GM20000 (cell line): ENCODE data around the gene MRPS18B.

Source experiments
- DNase-seq: peaks from one replicate; pipeline ENCODE4 v3.0.0; 2012; ENCODE audit warnings: low spot score
- CTCF ChIP-seq: IDR thresholded peaks from 2 replicates; pipeline ENCODE4 v1.5.1; 2012; ENCODE audit warnings: mild to moderate bottlenecking, control low read depth; ENCODE audit errors: extremely low read depth, missing control alignments

MRPS18B gene

DNA sequence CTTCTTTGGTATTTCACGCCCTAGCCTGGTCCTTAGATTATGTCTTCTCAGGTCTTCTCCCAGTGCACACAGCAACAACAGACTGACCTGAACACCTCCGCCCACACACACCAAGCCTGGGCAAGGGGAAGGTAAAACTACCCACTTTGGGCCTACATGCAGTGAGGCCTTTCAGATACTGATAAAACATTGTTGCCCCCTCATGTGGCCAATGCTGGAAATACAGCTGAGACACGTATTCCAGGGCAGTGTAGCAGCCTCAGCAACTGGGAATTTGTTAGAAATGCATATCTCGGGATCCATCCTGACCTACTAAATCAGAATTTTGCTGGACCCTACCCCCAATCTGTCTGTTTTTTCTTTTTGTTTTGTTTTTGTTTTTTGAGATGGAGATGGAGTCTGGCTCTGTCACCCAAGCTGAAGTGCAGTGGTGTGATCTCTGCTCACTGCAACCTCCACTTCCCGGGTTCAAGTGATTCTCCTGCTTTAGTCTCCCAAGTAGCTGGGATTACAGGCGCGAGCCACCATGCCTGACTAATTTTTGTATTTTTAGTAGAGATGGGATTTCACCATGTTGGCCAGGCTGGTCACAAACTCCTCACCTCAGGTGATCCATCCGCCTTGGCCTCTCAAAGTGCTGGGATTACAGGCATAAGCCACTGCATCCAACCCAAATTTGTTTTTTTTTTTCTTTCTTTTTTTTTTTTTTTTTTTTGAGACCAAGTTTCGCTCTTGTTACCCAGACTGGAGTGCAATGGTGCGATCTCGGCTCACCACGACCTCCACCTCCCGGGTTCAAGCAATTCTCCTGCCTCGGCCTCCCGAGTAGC lies 20.1 kb upstream of the MRPS18B start:
- TF ChIP-seq CTCF: peak; percentile 86
- peak; percentile 78 for DNase-seq

DNA sequence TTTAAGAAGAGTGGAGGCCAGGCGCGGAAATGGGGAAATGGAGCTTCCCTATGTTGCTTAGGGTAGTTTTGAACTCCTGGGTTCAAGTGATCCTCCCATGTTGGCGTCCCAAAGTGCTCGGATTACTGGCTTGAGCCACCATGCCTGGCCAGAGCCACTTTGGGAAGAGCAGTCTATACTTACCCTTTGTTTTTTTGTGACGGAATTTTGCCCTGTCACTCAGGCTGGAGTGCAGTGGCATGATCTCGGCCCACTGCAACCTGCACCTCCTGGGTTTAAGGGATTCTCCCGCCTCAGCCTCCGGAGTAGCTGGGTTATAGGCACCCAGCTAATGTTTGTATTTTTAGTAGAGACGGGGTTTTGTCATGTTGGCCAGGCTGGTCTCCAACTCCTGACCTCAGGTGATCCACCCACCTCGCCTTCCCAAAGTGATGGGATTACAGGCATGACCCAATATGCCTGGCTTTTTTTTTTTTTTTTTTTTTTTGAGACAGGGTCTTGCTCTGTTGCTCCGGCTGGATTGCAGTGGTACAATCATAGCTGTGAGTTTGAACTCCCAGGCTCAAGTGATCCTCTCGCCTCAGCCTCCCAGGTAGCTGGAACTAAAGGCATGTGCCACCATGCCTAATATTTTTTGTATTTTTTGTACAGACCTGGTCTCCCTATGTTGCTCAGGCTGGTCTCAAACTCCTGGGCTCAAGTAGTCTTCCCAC lies 18.6 kb upstream of the MRPS18B start:
- DNase-seq: no peak
- no peak for TF ChIP-seq CTCF

- no peak for DNase-seq
- TF ChIP-seq CTCF: no peak
These were observed 17.9 kb upstream of the MRPS18B start for GRCh38 chr6:30599625-30600324.

DNA sequence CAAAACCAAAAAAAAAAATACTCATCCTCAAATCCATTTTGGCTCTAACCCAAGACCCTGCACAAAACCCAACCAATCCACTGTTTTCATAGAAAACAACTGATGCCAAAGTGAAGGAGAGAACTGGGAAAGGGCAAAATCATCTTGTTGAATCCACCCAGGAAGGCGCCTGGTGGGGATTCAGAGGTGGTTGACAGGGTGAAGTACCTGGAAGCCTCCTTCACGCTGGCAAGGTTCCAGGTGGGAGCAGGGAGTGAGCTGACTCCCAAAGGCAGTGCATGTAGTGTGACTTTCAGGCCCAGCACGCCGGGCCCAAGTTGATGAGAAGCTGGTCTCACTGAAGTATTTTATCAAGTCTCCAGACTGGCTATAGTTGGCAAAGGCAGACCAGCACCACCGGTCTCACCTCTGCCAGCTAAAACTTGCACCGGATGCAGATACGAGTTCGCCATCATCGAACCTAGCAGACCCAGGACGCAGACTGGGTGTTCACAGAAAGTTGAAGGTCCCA lies 17.1 kb upstream of the MRPS18B start:
- DNase-seq: no peak

GRCh38 chr6:30601436-30601814 lies 16.2 kb upstream of the MRPS18B start:
- TF ChIP-seq CTCF: no peak
- no peak for DNase-seq

More for the DNA sequence above, 17.1 kb upstream of the MRPS18B start:
- TF ChIP-seq CTCF: no peak

GRCh38 chr6:30601815-30602641 lies 15.6 kb upstream of the MRPS18B start:
- no peak for TF ChIP-seq CTCF
- DNase-seq: no peak
